ENCODE results near the gene ETFRF1.

DNA sequence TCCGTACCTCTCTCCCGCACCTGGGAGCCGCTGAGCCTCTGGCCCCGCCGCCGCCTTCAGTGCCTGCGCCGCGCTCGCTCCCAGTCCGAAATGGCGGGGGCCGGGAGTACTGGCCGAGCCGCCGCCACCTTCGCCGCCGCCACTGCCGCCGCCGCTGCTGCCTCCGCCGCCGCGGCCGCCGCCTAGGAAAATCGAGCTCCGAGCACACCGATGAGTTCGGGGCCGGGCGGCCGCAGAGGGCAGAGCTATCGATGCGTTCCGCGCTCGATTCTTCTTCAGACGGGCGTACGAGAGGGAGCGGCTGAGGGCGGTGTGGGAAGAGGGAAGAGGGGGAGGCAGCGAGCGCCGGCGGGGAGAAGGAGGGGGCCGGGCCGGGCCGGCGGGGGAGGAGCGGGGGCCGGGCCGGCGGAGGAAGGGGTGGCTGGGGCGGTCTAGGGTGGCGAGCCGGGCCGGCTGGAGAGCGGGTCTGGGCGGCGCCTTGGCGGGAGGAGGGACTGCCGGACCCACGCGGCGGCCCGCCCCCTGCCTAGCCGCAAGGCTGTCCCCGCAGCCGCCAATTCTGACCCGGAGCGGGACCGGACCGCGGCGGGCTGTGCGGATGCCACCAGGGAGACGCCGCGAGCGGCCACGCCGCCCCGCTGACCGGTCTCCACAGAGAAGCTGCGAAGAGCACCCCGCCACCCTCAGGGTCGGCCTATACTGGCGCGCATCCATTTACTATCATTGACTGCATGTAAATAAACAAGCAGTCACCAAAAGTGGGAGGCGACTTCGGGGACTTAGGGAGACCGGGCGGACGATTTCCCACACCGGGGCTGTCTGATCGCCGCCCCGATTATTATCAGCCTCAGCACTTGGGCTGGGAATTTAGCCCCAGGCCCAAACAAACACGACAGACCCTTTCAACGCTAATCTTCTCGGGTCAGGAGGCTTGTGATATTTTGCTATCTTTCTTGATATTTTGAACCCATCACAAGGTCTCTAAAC is 56.0 kb downstream of the ETFRF1 start, which contains the start of gene KRAS:
- TF ChIP-seq EZH2 (IDR thresholded peaks at IDR 0.05; ENCODE audit: insufficient read depth, poor library complexity, severe bottlenecking) (no peak), EZH2phosphoT487 (IDR thresholded peaks at IDR 0.05; ENCODE audit: insufficient read depth, low read depth) (no peak)

Data from GM23248 (cell line).